SK-N-SH (cell line): ENCODE results near the gene NOP53. TPM values are rescaled to one million over a fixed set of nuclear protein-coding genes. Genes with fewer than 3 reads are reported as not detected.

Experiments
- CTCF ChIA-PET: fragments of 300-600, 350-600 bp; formaldehyde crosslinking; extraction: SDS; loops from one replicate; lab custom pipeline; 2021; lab: Yijun Ruan, JAX
- POLR2A ChIA-PET: fragments of 350-600 bp; sonication (Branson Sonifier 250); formaldehyde crosslinking; extraction: SDS; loops from one replicate; lab custom pipeline; 2020; ENCODE audit warnings: antibody characterized with exemption, inconsistent platforms; lab: Yijun Ruan, JAX
- DNase-seq: peaks from one replicate; pipeline ENCODE4 v3.0.0; 2012
- H2AFZ ChIP-seq: fragments of 200-600 bp; sonication (generic); 2 replicates; pipeline ENCODE4 v1.8.1; 2016; ENCODE audit warnings: antibody characterized with exemption, mild to moderate bottlenecking, low read depth
- H3F3A ChIP-seq: fragments of 200-600 bp; sonication (generic); replicated peaks from 2 replicates; pipeline ENCODE3; 2016; ENCODE audit warnings: antibody characterized with exemption, mild to moderate bottlenecking; ENCODE audit not compliant: insufficient read depth
- H3K27ac ChIP-seq, 2 experiments: fragments of 200-500 bp in 1 of 2; fragments of 200-600 bp in 1 of 2; sonication (Bioruptor generic) in 1 of 2; sonication (generic), shearing (Covaris generic) in 1 of 2; 2 replicates each; pipeline versions ENCODE4 v1.5.1 to v1.6.1; 2014 to 2016; ENCODE audit warnings: low read depth in 2 of 2, inconsistent platforms in 1 of 2, low read length in 1 of 2, mild to moderate bottlenecking in 1 of 2, mixed read lengths in 1 of 2
- H3K27me3 ChIP-seq: fragments of 200-600 bp; sonication (generic), shearing (Covaris generic); 2 replicates; pipeline ENCODE4 v1.6.1; 2016; ENCODE audit warnings: mixed run types; ENCODE audit not compliant: insufficient read depth
- H3K36me3 ChIP-seq, 2 experiments: fragments of 200-500 bp in 1 of 2; fragments of 200-600 bp in 1 of 2; sonication (Bioruptor generic) in 1 of 2; sonication (generic) in 1 of 2; replicated peaks in 1 of 2; 2 replicates each; pipeline versions ENCODE3 to v1.5.1; 2014 to 2016; ENCODE audit warnings: low read length in 1 of 2, mild to moderate bottlenecking in 1 of 2; ENCODE audit not compliant: insufficient read depth in 2 of 2, control insufficient read depth in 1 of 2
- H3K4me1 ChIP-seq, 2 experiments: fragments of 200-500 bp in 1 of 2; fragments of 200-600 bp in 1 of 2; sonication (Bioruptor generic) in 1 of 2; sonication (generic), shearing (Covaris generic) in 1 of 2; 2 replicates each; pipeline versions ENCODE4 v1.5.1 to v1.6.1; 2014 to 2016; ENCODE audit warnings: low read depth in 1 of 2, low read length in 1 of 2, mixed run types in 1 of 2; ENCODE audit not compliant: insufficient read depth in 2 of 2, control insufficient read depth in 1 of 2
- H3K4me2 ChIP-seq: fragments of 200-600 bp; sonication (generic), shearing (Covaris generic); 2 replicates; pipeline ENCODE4 v1.6.1; 2017; ENCODE audit warnings: mixed run types
- H3K4me3 ChIP-seq, 2 experiments: fragments of 200-500 bp in 1 of 2; fragments of 200-600 bp in 1 of 2; sonication (Bioruptor generic) in 1 of 2; sonication (generic), shearing (Covaris generic) in 1 of 2; 2 replicates each; pipeline versions ENCODE4 v1.5.1 to v1.8.1; 2014 to 2016; ENCODE audit warnings: low read depth in 2 of 2, inconsistent platforms in 1 of 2, low read length in 1 of 2, mild to moderate bottlenecking in 1 of 2, mixed read lengths in 1 of 2, moderate library complexity in 1 of 2
- H3K79me2 ChIP-seq: fragments of 200-600 bp; sonication (generic); 2 replicates; pipeline ENCODE4 v1.8.1; 2017; ENCODE audit warnings: mild to moderate bottlenecking; ENCODE audit not compliant: insufficient read depth
- H3K9ac ChIP-seq: fragments of 200-600 bp; sonication (generic); 2 replicates; pipeline ENCODE4 v1.6.1; 2017; ENCODE audit warnings: mixed run types
- H3K9me2 ChIP-seq: fragments of 200-600 bp; sonication (generic); 2 replicates; pipeline ENCODE4 v1.6.1; 2017; ENCODE audit warnings: mixed run types
- H3K9me3 ChIP-seq: fragments of 200-600 bp; sonication (generic); 2 replicates; pipeline ENCODE4 v1.6.1; 2017; ENCODE audit warnings: mixed run types, mild to moderate bottlenecking, moderate library complexity
- H4K20me1 ChIP-seq: fragments of 200-600 bp; sonication (generic); 2 replicates; pipeline ENCODE4 v1.6.1; 2017; ENCODE audit warnings: mild to moderate bottlenecking, mixed run types; ENCODE audit not compliant: insufficient read depth
- CTCF ChIP-seq: fragments of 200-600 bp; sonication (generic); IDR thresholded peaks from 2 replicates; pipeline ENCODE4 v1.6.1; 2017; ENCODE audit warnings: antibody characterized with exemption, mild to moderate bottlenecking, moderate library complexity
- FOSL2 ChIP-seq: IDR thresholded peaks from 2 replicates; pipeline ENCODE4 v1.4.0; 2012; ENCODE audit warnings: low read depth, mild to moderate bottlenecking, moderate library complexity, borderline replicate concordance
- FOXM1 ChIP-seq: IDR thresholded peaks from 2 replicates; pipeline ENCODE4 v1.4.0; 2012; ENCODE audit warnings: low read depth, mild to moderate bottlenecking
- GABPA ChIP-seq: IDR thresholded peaks from 2 replicates; pipeline ENCODE4 v1.4.0; 2012; ENCODE audit warnings: low read depth, mild to moderate bottlenecking
- IRF3 ChIP-seq: fragments of 150-350 bp; IDR thresholded peaks from 2 replicates; pipeline ENCODE4 v1.6.1; 2016; ENCODE audit warnings: mild to moderate bottlenecking, low read depth, low read length
- MAX ChIP-seq: IDR thresholded peaks from 2 replicates; pipeline ENCODE4 v1.4.0; 2012; ENCODE audit warnings: low read depth
- NRF1 ChIP-seq: IDR thresholded peaks from 2 replicates; pipeline ENCODE4 v1.6.1; 2012; ENCODE audit warnings: low read depth, mild to moderate bottlenecking, low read length
- RAD21 ChIP-seq: IDR thresholded peaks from 2 replicates; pipeline ENCODE4 v1.6.1; 2012; ENCODE audit warnings: mild to moderate bottlenecking, low read length
- REST ChIP-seq: IDR thresholded peaks from 2 replicates; pipeline ENCODE4 v1.6.1; 2012; ENCODE audit warnings: mild to moderate bottlenecking, low read depth, low read length, moderate library complexity
- RFX5 ChIP-seq: IDR thresholded peaks from 2 replicates; pipeline ENCODE4 v1.6.1; 2012; ENCODE audit warnings: mild to moderate bottlenecking, improper control_type of control experiment, low read length
- YY1 ChIP-seq: IDR thresholded peaks from 2 replicates; pipeline ENCODE4 v1.4.0; 2012; ENCODE audit warnings: low read depth, mild to moderate bottlenecking
- ZBTB33 ChIP-seq: IDR thresholded peaks from 2 replicates; pipeline ENCODE4 v1.4.0; 2012; ENCODE audit warnings: low read depth, borderline replicate concordance
- WGBS: methylation state at CpG from one replicate; pipeline ENCODE4 v1.1.6; 2017; ENCODE audit warnings: low lambda C conversion rate; 5-methylcytosine and 5-hydroxymethylcytosine counted together
- polyA plus RNA-seq, 3 experiments: library from polyadenylated mRNA; depleted of rRNA; stranded (reverse); fragments of >200 nt; gene quantifications; 2 replicates each; pipeline ENCODE4 v1.2.3, GENCODE V29; 2012

NOP53 gene
- polyA plus RNA-seq, 1 of the 3 experiments (the other 2 are of a cell fraction) = 275 TPM

- TF ChIP-seq CTCF (peak; percentile 89), MAX (peak; percentile 58; the same call in 1 of the 2 replicates), FOXM1 (no peak), FOSL2 (no peak), RFX5 (no peak), GABPA (no peak), RAD21 (peak; percentile 82), ZBTB33 (no peak), NRF1 (no peak)
Observed at GRCh38 chr19:47713046-47714021, 32.0 kb upstream of the NOP53 start, which contains the start of gene EHD2 (continued).

GRCh38 chr19:47714339-47714738, 31.0 kb upstream of the NOP53 start:
- no peak for TF ChIP-seq RAD21
- no peak for TF ChIP-seq ZBTB33
- no peak for TF ChIP-seq REST
- TF ChIP-seq YY1 = no peak
- TF ChIP-seq IRF3 = no peak
- no peak for TF ChIP-seq NRF1
- TF ChIP-seq RFX5 = no peak
- TF ChIP-seq FOXM1 = no peak
- Histone ChIP-seq H3K9ac (peak overlapping the region; percentile 83; the same call in 1 of the 2 replicates), H3K36me3 (peaks cover 0 to 33% of the 10 kb centered on the region in 2 experiments), H3K9me2 (no peaks in the 10 kb centered on the region), H2AFZ (no peak overlapping the region), H3K27me3 (no peaks in the 10 kb centered on the region), H3K4me1 (peaks cover 8 to 9% of the 10 kb centered on the region in 2 experiments; a peak in 3 of 4 replicates), H3K27ac (peak overlapping the region in 1 of 2 experiments; percentile 67; a peak in 1 of 4 replicates), H3K4me3 (peak overlapping the region; percentile 58 to 79; a peak in 3 of 4 replicates), H3K9me3 (no peaks in the 10 kb centered on the region), H3K4me2 (peak overlapping the region; percentile 87), H3K79me2 (peaks cover 53% of the 10 kb centered on the region), H3F3A (peaks cover 18% of the 10 kb centered on the region), H4K20me1 (peaks cover 7% of the 10 kb centered on the region; the same call in 1 of the 2 replicates)
- ChIA-PET POLR2A (no interaction called here), CTCF (interaction anchor here (1.0 to 23.1 kb wide), 9 partner anchors 9 to 278 kb away, joined by 3 to 475 read pairs (median 27); partner anchors contain the start of gene NOP53)
- 83% methylated on average over 4 of the region's 4 CpGs for WGBS
- no peak for DNase-seq
